ENCODE measurements around the gene TUBA1C. TPM values are rescaled to one million over a fixed set of nuclear protein-coding genes. Genes with fewer than 3 reads are reported as not detected.
"Not testable (repeated sequence)": the region's sequence is repeated elsewhere in the genome, so short reads cannot be mapped to it uniquely, and the experiment has no call there.

The TUBA1C gene
- total RNA-seq, 1 donor from 2014 or later, result 35.0 TPM

GRCh38 chr12:49244176-49244575 is 20.7 kb upstream of the TUBA1C start:
- intact Hi-C loops (cut with micrococcal nuclease), result no loop called here
- H3K9me3 ChIP-seq (replicated peaks), result no peaks in the 10 kb centered on the region
- no peaks in the 10 kb centered on the region for H3K27me3 ChIP-seq (ENCODE audit: low read depth)
- H3K36me3 ChIP-seq, result no peaks in the 10 kb centered on the region
- H3K27ac ChIP-seq (replicated peaks), result peak overlapping the region; percentile 2
- no peaks in the 10 kb centered on the region for H3K4me1 ChIP-seq
- no peak for TF ChIP-seq CTCF (IDR thresholded peaks at IDR 0.05; ENCODE audit: borderline replicate concordance)
- no peak overlapping the region for H3K4me3 ChIP-seq
- DNase-seq, result no peak

GRCh38 chr12:49251357-49251756 is 13.5 kb upstream of the TUBA1C start:
- H3K4me1 ChIP-seq, result no peaks in the 10 kb centered on the region
- H3K36me3 ChIP-seq, result no peaks in the 10 kb centered on the region
- no peak for DNase-seq
- intact Hi-C loops (cut with micrococcal nuclease), result no loop called here
- no peak overlapping the region for H3K4me3 ChIP-seq
- TF ChIP-seq CTCF (IDR thresholded peaks at IDR 0.05; ENCODE audit: borderline replicate concordance), result no peak
- no peaks in the 10 kb centered on the region for H3K9me3 ChIP-seq (replicated peaks)
- no peaks in the 10 kb centered on the region for H3K27me3 ChIP-seq (ENCODE audit: low read depth)
- H3K27ac ChIP-seq (replicated peaks), result no peak overlapping the region

GRCh38 chr12:49253033-49253623 is 11.8 kb upstream of the TUBA1C start:
- TF ChIP-seq CTCF (IDR thresholded peaks at IDR 0.05; ENCODE audit: borderline replicate concordance), result no peak
- intact Hi-C loops (cut with micrococcal nuclease), result no loop called here
- Histone ChIP-seq H3K27ac (replicated peaks) (no peak overlapping the region), H3K4me1 (no peaks in the 10 kb centered on the region), H3K9me3 (replicated peaks) (no peaks in the 10 kb centered on the region), H3K4me3 (no peak overlapping the region), H3K27me3 (ENCODE audit: low read depth) (no peaks in the 10 kb centered on the region), H3K36me3 (no peaks in the 10 kb centered on the region)
- no peak for DNase-seq

- intact Hi-C loops (cut with micrococcal nuclease); H3K4me3 ChIP-seq; H3K9me3 ChIP-seq (replicated peaks); H3K4me1 ChIP-seq; DNase-seq; H3K27me3 ChIP-seq (ENCODE audit: low read depth); H3K36me3 ChIP-seq: not testable (repeated sequence)
- peak overlapping the region; percentile 39 for H3K27ac ChIP-seq (replicated peaks)
Measured at GRCh38 chr12:49255456-49255855, 9.4 kb upstream of the TUBA1C start.

GRCh38 chr12:49255857-49256637 is 8.8 kb upstream of the TUBA1C start:
- no peaks in the 10 kb centered on the region for H3K36me3 ChIP-seq
- intact Hi-C loops (cut with micrococcal nuclease), result no loop called here
- no peak for DNase-seq
- no peaks in the 10 kb centered on the region for H3K27me3 ChIP-seq (ENCODE audit: low read depth)
- peak overlapping the region; percentile 39 for H3K27ac ChIP-seq (replicated peaks)
- no peaks in the 10 kb centered on the region for H3K9me3 ChIP-seq (replicated peaks)
- TF ChIP-seq CTCF (IDR thresholded peaks at IDR 0.05; ENCODE audit: borderline replicate concordance), result no peak
- no peak overlapping the region for H3K4me3 ChIP-seq
- peaks cover 9% of the 10 kb centered on the region for H3K4me1 ChIP-seq

- DNase-seq; intact Hi-C loops (cut with micrococcal nuclease); H3K36me3 ChIP-seq; H3K27me3 ChIP-seq (ENCODE audit: low read depth); H3K4me3 ChIP-seq; H3K9me3 ChIP-seq (replicated peaks); H3K4me1 ChIP-seq: not testable (repeated sequence)
- peak overlapping the region; percentile 39 for H3K27ac ChIP-seq (replicated peaks)
Measured at GRCh38 chr12:49257508-49258184, 7.2 kb upstream of the TUBA1C start.
